Panc1 (cell line): Measurements from ENCODE around the gene CTNND2. TPM values are rescaled to one million over a fixed set of nuclear protein-coding genes. Genes with fewer than 3 reads are reported as not detected.

Source experiments
- ATAC-seq: fragments of 200-7000 bp; cut with Tn5 transposase; 2 replicates; pipeline ENCODE4 v1.9.1; 2020; ENCODE audit warnings: mild to moderate bottlenecking, moderate library complexity
- BruUV-seq: library from RNA; stranded (reverse); fragments of 400-500 nt; replicated peaks from 2 replicates; lab custom pipeline; 2021; lab: Mats Ljungman, UMichigan
- CTCF ChIA-PET: fragments of 300-600 bp; sonication (Branson Sonifier 250); formaldehyde crosslinking; loops from one replicate; lab custom pipeline; 2022; ENCODE audit warnings: antibody characterized with exemption; lab: Charles Lee
- POLR2A ChIA-PET: fragments of 300-600 bp; sonication (Branson Sonifier 250); formaldehyde crosslinking; loops from one replicate; lab custom pipeline; 2022; ENCODE audit warnings: antibody characterized with exemption; lab: Charles Lee
- DNase-seq: peaks from one replicate; pipeline ENCODE4 v3.0.0-alpha.2; 2010; ENCODE audit warnings: low read depth, low spot score
- H3K27ac ChIP-seq: 2 replicates; pipeline ENCODE4 v1.5.1; 2011; ENCODE audit warnings: mild to moderate bottlenecking, low read length, inconsistent platforms
- H3K27me3 ChIP-seq: fragments of 200-500 bp; sonication (Bioruptor generic); 2 replicates; pipeline ENCODE4 v1.6.0; 2014; ENCODE audit warnings: low read length, inconsistent platforms; ENCODE audit not compliant: control insufficient read depth, insufficient read depth
- H3K36me3 ChIP-seq: fragments of 200-500 bp; sonication (Bioruptor generic); 2 replicates; pipeline ENCODE4 v1.5.1; 2014; ENCODE audit warnings: inconsistent platforms, mild to moderate bottlenecking, low read length, moderate library complexity; ENCODE audit not compliant: control insufficient read depth, insufficient read depth
- H3K4me1 ChIP-seq: 2 replicates; pipeline ENCODE4 v1.5.1; 2011; ENCODE audit warnings: inconsistent platforms, mild to moderate bottlenecking, low read length, moderate library complexity; ENCODE audit not compliant: control insufficient read depth, insufficient read depth
- H3K4me3 ChIP-seq, 2 experiments: 2 replicates each; pipeline ENCODE4 v1.5.1; 2011 to 2012; ENCODE audit warnings: low read depth in 2 of 2, low read length in 2 of 2, mild to moderate bottlenecking in 2 of 2, inconsistent platforms in 1 of 2, moderate library complexity in 1 of 2
- H3K9me3 ChIP-seq: fragments of 200-500 bp; sonication (Bioruptor generic); 2 replicates; pipeline ENCODE4 v1.5.1; 2014; ENCODE audit warnings: low read depth, mild to moderate bottlenecking, inconsistent platforms, low read length, moderate library complexity; ENCODE audit not compliant: control insufficient read depth, insufficient read depth
- CTCF ChIP-seq: fragments of 450-650 bp; IDR thresholded peaks from 2 replicates; pipeline ENCODE4 v1.5.1; 2017; ENCODE audit warnings: mild to moderate bottlenecking
- POLR2AphosphoS5 ChIP-seq: IDR thresholded peaks from 2 replicates; pipeline ENCODE4 v1.6.1; 2012; ENCODE audit warnings: mild to moderate bottlenecking, low read depth, low read length, moderate library complexity
- REST ChIP-seq, 2 experiments: IDR thresholded peaks; 2 replicates each; pipeline ENCODE4 v1.6.1; 2011 to 2012; ENCODE audit warnings: low read depth in 2 of 2, control low read depth in 1 of 2, low read length in 1 of 2, mild to moderate bottlenecking in 1 of 2, moderate library complexity in 1 of 2; ENCODE audit not compliant: insufficient read depth in 1 of 2
- SIN3A ChIP-seq: IDR thresholded peaks from 2 replicates; pipeline ENCODE4 v1.6.1; 2012; ENCODE audit warnings: low read depth, mild to moderate bottlenecking, low read length, moderate library complexity, borderline replicate concordance; ENCODE audit not compliant: insufficient read depth
- TCF7L2 ChIP-seq: IDR thresholded peaks from 2 replicates; pipeline ENCODE4 v1.6.1; 2011; ENCODE audit warnings: mild to moderate bottlenecking, low read depth, low read length, inconsistent platforms
- in situ Hi-C: cut with HindIII; loops from 2 replicates; pipeline ENCODE4 v1.10.0; 2016; ENCODE audit warnings: low sequenced_read_pairs, low pct_unique_long_range_greater_than_20kb
- intact Hi-C: fragments of 100-400 bp; cut with micrococcal nuclease; formaldehyde crosslinking; loops from one replicate; pipeline ENCODE4 v1.10.0; 2022; ENCODE audit not compliant: unreplicated experiment
- total RNA-seq: library from RNA; stranded (reverse); gene quantifications from one replicate; pipeline ENCODE4 v1.2.1, GENCODE V29; 2021; ENCODE audit not compliant: unreplicated experiment

The CTNND2 gene
- total RNA-seq, 1 experiment from 2014 or later: 1.0 TPM

- Histone ChIP-seq H3K4me1 (no peaks in the 10 kb centered on the region), H3K27me3 (no peaks in the 10 kb centered on the region), H3K27ac (no peak overlapping the region), H3K36me3 (no peaks in the 10 kb centered on the region), H3K9me3 (no peaks in the 10 kb centered on the region), H3K4me3 (no peak overlapping the region)
- POLR2A ChIA-PET: interaction anchor here (0.6 kb wide), 1 partner anchor 1711 kb away, joined by 4 read pairs; no protein-coding TSS in a partner anchor
- ATAC-seq (no peak), DNase-seq (no peak)
- in situ Hi-C loops (no loop called here), intact Hi-C loops (no loop called here)
- BruUV-seq: no TSS peak
- no peak for TF ChIP-seq POLR2AphosphoS5
- no peak for TF ChIP-seq CTCF
- TF ChIP-seq REST (IDR thresholded peaks at IDR 0.05; ENCODE audit: insufficient read depth in 1 of 2, low read depth in 2 of 2, low read length in 1 of 2): no peak
- TF ChIP-seq SIN3A: no peak
- no peak for TF ChIP-seq TCF7L2
- CTCF ChIA-PET: no interaction called here
Measured at GRCh38 chr5:11770310-11770709, 133.9 kb downstream of the CTNND2 start.

- Histone ChIP-seq H3K4me1 (no peaks in the 10 kb centered on the region), H3K9me3 (no peaks in the 10 kb centered on the region), H3K27me3 (no peaks in the 10 kb centered on the region), H3K36me3 (no peaks in the 10 kb centered on the region), H3K4me3 (no peak overlapping the region), H3K27ac (no peak overlapping the region)
- no peak for ATAC-seq
- no TSS peak for BruUV-seq
- intact Hi-C loops: no loop called here
- POLR2A ChIA-PET: no interaction called here
- in situ Hi-C loops: no loop called here
- DNase-seq: no peak
- TF ChIP-seq REST (IDR thresholded peaks at IDR 0.05; ENCODE audit: insufficient read depth in 1 of 2, low read depth in 2 of 2, low read length in 1 of 2) (no peak), POLR2AphosphoS5 (no peak), SIN3A (no peak), CTCF (no peak), TCF7L2 (no peak)
- CTCF ChIA-PET: no interaction called here
Measured at GRCh38 chr5:11760934-11761603, 143.2 kb downstream of the CTNND2 start.
